GM12892 (cell line): ENCODE results near the gene ZNF488.

Experiments
- DNase-seq: peaks from one replicate; pipeline ENCODE4 v3.0.0; 2011; ENCODE audit not compliant: insufficient read length
- FAIRE-seq: peaks from 2 replicates; lab custom pipeline; 2011; peaks lifted over from hg19 to GRCh38; lab: Jason Lieb, UNC
- POLR2A ChIP-seq: IDR thresholded peaks from 2 replicates; pipeline ENCODE4 v1.6.1; 2011; ENCODE audit warnings: low read depth, low read length, control low read depth
- POLR2AphosphoS5 ChIP-seq: IDR thresholded peaks from 2 replicates; pipeline ENCODE4 v1.6.1; 2011; ENCODE audit warnings: low read depth, low read length, control low read depth
- TAF1 ChIP-seq: IDR thresholded peaks from 2 replicates; pipeline ENCODE4 v1.6.1; 2011; ENCODE audit warnings: low read depth, mild to moderate bottlenecking, control low read depth, low read length, borderline replicate concordance

ZNF488 gene

GRCh38 chr10:47415520-47416304 lies 31.6 kb upstream of the ZNF488 start:
- TF ChIP-seq POLR2AphosphoS5 (no peak), TAF1 (no peak), POLR2A (no peak)
- no peak for DNase-seq
- no peak for FAIRE-seq

- TF ChIP-seq POLR2A (no peak), TAF1 (no peak), POLR2AphosphoS5 (no peak)
- no peak for FAIRE-seq
- DNase-seq = no peak
Observed at GRCh38 chr10:47414752-47415519, 30.8 kb upstream of the ZNF488 start.

- no peak for TF ChIP-seq POLR2AphosphoS5
- DNase-seq = no peak
- no peak for FAIRE-seq
Observed at GRCh38 chr10:47414227-47414592, 30.1 kb upstream of the ZNF488 start.

- no peak for TF ChIP-seq POLR2A
- no peak for TF ChIP-seq POLR2AphosphoS5
- no peak for TF ChIP-seq TAF1
- DNase-seq (no peak), FAIRE-seq (no peak)
Observed at GRCh38 chr10:47413531-47414226, 29.6 kb upstream of the ZNF488 start.

- no peak for FAIRE-seq
- DNase-seq = no peak
- no peak for TF ChIP-seq POLR2A
- TF ChIP-seq TAF1 = no peak
- no peak for TF ChIP-seq POLR2AphosphoS5
Observed at GRCh38 chr10:47412869-47413268, 28.8 kb upstream of the ZNF488 start.

GRCh38 chr10:47412177-47412730 lies 28.2 kb upstream of the ZNF488 start:
- DNase-seq (no peak), FAIRE-seq (no peak)

GRCh38 chr10:47410862-47411261 lies 26.8 kb upstream of the ZNF488 start:
- FAIRE-seq (no peak), DNase-seq (no peak)
- TF ChIP-seq POLR2A = no peak
- TF ChIP-seq POLR2AphosphoS5 = no peak
- TF ChIP-seq TAF1 = no peak

More at GRCh38 chr10:47412177-47412730, 28.2 kb upstream of the ZNF488 start:
- TF ChIP-seq TAF1 = no peak
- no peak for TF ChIP-seq POLR2AphosphoS5
- TF ChIP-seq POLR2A = no peak

GRCh38 chr10:47410271-47410670 lies 26.2 kb upstream of the ZNF488 start:
- DNase-seq (no peak), FAIRE-seq (no peak)
- no peak for TF ChIP-seq POLR2AphosphoS5
- TF ChIP-seq POLR2A = no peak
- TF ChIP-seq TAF1 = no peak

- TF ChIP-seq POLR2A (no peak), TAF1 (no peak), POLR2AphosphoS5 (no peak)
- FAIRE-seq (no peak), DNase-seq (no peak)
Observed at GRCh38 chr10:47409866-47410256, 25.8 kb upstream of the ZNF488 start.

GRCh38 chr10:47409171-47409865 lies 25.2 kb upstream of the ZNF488 start:
- TF ChIP-seq TAF1 (no peak), POLR2A (no peak), POLR2AphosphoS5 (no peak)
- DNase-seq = no peak
- FAIRE-seq = no peak

GRCh38 chr10:47408606-47409005 lies 24.5 kb upstream of the ZNF488 start:
- TF ChIP-seq POLR2A = no peak
- no peak for TF ChIP-seq POLR2AphosphoS5
- TF ChIP-seq TAF1 = no peak
- no peak for FAIRE-seq
- no peak for DNase-seq
